Measurements from ENCODE around the gene VPS33B.

The VPS33B gene

DNA sequence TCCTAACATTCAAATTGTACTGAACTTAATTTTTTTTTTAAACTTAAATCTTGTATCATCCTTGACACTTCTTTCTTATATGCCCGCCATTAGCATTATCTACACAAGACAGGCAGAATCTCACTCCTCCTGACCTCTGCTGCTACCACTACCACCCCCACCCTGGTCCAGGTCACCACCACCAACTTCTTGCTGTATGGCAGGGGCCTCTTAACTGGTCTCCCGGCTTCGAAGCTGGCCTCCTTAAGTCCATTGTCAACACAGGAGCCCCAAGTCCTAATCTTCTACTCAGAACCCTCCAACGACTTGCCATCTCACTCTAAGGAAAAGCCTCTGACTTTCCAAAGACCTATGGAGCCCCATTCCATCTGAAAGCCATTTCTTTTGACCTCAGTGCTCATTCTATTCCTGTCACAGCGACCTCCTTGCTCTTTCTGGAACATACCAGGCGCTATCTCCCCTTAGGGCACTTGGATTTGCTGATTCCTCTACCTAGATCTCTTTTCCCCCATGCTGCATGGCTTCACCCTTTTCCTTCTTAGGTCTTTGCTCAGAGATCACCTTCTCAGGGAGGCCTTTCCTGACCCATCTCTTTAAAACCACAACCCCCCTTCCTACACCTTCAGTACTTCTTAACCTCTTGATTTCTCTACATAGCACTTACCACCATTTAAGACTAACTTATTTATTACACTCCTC is 30.7 kb downstream of the VPS33B start:
- H3K36me3 ChIP-seq (ENCODE audit: insufficient read depth, low read length), result no peaks in the 10 kb centered on the region
- no peak overlapping the region for H3K4me3 ChIP-seq (ENCODE audit: low read length)
- peaks cover 12% of the 10 kb centered on the region for H3K4me1 ChIP-seq (ENCODE audit: control insufficient read depth, insufficient read depth, low read length)
- H3K4me2 ChIP-seq (ENCODE audit: low read length), result peak overlapping the region; percentile 42
- H3K27me3 ChIP-seq (ENCODE audit: control insufficient read depth, insufficient read depth, low read length), result no peaks in the 10 kb centered on the region
- H3K9me3 ChIP-seq (replicated peaks; ENCODE audit: low read length), result no peaks in the 10 kb centered on the region
- no peak overlapping the region for H3K9ac ChIP-seq (ENCODE audit: low read depth, low read length)

DNA sequence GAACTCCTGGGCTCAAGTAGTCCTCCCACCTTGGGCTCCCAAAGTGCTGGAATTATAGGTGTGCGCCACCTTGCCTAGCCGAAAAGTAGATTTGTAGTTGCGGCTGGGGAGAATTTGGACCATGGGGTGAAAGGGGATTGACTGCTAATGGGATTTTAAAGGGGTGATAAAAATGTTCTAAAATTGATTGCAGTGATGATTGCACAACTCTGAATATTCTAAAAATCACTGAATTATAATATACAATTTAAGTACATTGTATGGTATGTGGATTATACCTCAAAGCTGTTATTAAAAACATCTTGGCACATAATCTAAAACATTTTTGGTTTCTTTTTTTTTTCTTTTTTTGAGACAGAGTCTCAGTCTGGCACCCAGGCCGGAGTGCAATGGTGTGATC is 31.9 kb downstream of the VPS33B start:
- Histone ChIP-seq H3K36me3 (ENCODE audit: insufficient read depth, low read length) (no peaks in the 10 kb centered on the region), H3K4me1 (ENCODE audit: control insufficient read depth, insufficient read depth, low read length) (peaks cover 12% of the 10 kb centered on the region), H3K4me2 (ENCODE audit: low read length) (no peak overlapping the region), H3K4me3 (ENCODE audit: low read length) (no peak overlapping the region), H3K27me3 (ENCODE audit: control insufficient read depth, insufficient read depth, low read length) (no peaks in the 10 kb centered on the region), H3K9ac (ENCODE audit: low read depth, low read length) (no peak overlapping the region), H3K9me3 (replicated peaks; ENCODE audit: low read length) (no peaks in the 10 kb centered on the region)

DNA sequence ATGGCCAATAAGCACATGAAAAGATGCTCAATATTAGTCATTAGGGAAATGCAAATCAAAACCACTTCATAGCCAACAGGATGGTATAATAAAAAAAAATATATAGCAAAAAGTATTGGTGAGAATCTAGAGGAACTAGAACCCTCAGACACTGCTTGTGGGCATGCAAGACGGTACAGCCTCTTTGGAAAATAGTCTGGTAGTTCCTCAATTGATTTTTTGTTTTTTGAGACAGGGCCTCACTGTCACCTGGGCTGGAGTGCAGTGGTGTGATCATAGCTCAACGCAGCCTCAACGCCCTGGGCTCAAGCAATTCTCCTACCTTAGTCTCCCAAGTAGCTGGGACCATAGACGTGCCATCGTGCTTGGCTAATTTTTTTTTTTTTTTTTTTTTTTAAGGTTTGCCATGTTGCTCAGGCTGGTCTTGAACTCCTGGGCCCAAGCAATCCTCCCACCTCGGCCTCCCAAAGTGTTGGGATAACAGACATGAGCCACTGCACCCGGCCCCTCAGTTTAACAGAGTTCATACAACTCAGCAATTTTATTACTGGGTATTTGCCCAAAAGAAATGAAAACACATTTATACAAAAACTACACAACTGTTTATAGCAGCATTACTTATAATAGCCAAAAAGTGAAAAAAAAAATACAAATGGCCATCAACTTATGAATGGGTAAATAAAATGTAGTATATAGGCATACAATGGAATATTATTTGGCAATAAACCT is 33.2 kb downstream of the VPS33B start:
- H3K4me2 ChIP-seq (ENCODE audit: low read length), result no peak overlapping the region
- peaks cover 12% of the 10 kb centered on the region for H3K4me1 ChIP-seq (ENCODE audit: control insufficient read depth, insufficient read depth, low read length)
- no peak overlapping the region for H3K9ac ChIP-seq (ENCODE audit: low read depth, low read length)
- H3K36me3 ChIP-seq (ENCODE audit: insufficient read depth, low read length), result no peaks in the 10 kb centered on the region
- H3K4me3 ChIP-seq (ENCODE audit: low read length), result no peak overlapping the region
- H3K27me3 ChIP-seq (ENCODE audit: control insufficient read depth, insufficient read depth, low read length), result no peaks in the 10 kb centered on the region
- no peaks in the 10 kb centered on the region for H3K9me3 ChIP-seq (replicated peaks; ENCODE audit: low read length)

DNA sequence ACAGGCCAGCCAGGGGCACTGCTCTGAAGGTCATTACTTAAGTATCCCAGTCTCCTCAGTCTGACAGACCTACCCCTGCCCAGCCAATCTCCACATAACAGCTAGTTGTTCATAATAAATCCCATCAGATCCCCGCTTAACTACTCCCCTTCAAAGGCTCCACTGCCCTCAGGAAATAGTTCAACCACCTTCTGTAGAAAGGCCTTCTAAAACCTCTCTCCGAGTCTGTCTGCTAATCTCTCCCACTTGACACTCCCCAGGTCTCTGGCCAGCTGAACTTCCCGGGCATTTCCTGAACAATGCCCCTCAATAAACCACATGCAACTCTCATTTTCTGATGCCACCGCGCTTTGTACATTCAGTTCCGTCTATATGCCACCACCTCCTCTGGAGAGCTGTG is 34.1 kb downstream of the VPS33B start:
- no peak overlapping the region for H3K4me3 ChIP-seq (ENCODE audit: low read length)
- no peaks in the 10 kb centered on the region for H3K36me3 ChIP-seq (ENCODE audit: insufficient read depth, low read length)
- H3K27me3 ChIP-seq (ENCODE audit: control insufficient read depth, insufficient read depth, low read length), result no peaks in the 10 kb centered on the region
- peaks cover 12% of the 10 kb centered on the region for H3K4me1 ChIP-seq (ENCODE audit: control insufficient read depth, insufficient read depth, low read length)
- peak overlapping the region; percentile 62 for H3K4me2 ChIP-seq (ENCODE audit: low read length)
- H3K9me3 ChIP-seq (replicated peaks; ENCODE audit: low read length), result no peaks in the 10 kb centered on the region
- H3K9ac ChIP-seq (ENCODE audit: low read depth, low read length), result no peak overlapping the region

DNA sequence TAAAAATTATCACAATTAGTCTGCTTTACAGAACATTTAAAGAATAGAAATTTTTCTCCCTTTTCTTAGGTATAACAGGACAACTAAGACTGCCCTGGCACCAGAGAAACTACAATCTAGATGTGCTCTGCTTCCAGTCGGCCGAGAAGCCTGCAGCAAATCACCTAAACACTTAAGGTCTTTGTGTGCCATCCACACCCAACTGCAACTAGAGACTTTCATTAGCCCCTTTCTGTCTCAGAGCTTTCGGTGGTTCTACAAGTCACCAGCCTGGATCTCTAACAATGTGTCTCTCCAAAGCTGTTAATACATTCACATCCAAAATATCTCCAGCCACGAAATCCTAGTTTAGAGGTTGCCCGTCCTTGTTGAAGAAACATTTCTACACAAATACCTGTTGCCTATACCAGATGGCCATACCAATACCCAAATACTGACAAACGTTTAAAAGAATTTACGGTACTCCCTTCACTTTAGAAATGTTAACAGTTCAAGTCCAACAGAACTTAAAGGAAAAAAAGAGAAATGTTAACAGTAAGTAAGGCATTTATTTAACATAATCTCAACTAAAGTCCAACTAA is 34.7 kb downstream of the VPS33B start:
- H3K9ac ChIP-seq (ENCODE audit: low read depth, low read length), result no peak overlapping the region
- H3K4me3 ChIP-seq (ENCODE audit: low read length), result no peak overlapping the region
- H3K36me3 ChIP-seq (ENCODE audit: insufficient read depth, low read length), result peaks cover 6% of the 10 kb centered on the region
- H3K4me2 ChIP-seq (ENCODE audit: low read length), result peak overlapping the region; percentile 62
- peaks cover 12% of the 10 kb centered on the region for H3K4me1 ChIP-seq (ENCODE audit: control insufficient read depth, insufficient read depth, low read length)
- H3K9me3 ChIP-seq (replicated peaks; ENCODE audit: low read length), result no peaks in the 10 kb centered on the region
- H3K27me3 ChIP-seq (ENCODE audit: control insufficient read depth, insufficient read depth, low read length), result no peaks in the 10 kb centered on the region

DNA sequence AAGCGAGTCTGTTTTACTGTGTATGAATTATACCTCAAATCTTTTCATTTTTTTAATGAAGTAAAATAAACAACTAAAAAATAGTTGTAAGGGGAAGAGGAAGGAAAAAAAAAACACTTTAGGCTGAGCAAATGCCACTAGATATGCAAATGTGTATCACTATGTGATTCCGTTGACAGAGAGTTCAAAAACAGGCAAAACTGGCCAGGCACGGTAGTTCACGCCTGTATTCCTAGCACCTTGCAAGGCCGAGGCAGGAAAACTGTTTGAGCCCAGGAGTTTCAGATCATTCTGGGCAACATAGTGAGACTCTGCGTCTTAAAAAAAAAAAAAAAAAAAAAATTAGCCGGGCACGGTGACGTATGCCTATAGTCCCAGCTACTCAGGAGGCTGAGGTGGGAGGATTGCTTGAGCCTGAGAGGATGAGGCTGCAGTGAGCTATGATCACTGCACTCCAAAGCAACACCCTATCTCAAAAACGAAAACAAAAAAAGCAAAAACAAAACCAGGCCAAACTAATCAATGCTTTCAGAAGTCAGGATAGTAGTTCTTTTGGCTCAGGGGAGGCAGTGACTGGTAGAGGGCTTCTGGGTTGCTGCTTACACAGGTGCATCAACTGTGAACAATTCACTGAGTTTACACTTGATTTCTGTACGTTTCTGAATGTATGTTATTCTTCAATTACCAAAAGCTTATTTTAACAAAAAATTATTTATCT is 35.4 kb downstream of the VPS33B start:
- peaks cover 12% of the 10 kb centered on the region for H3K4me1 ChIP-seq (ENCODE audit: control insufficient read depth, insufficient read depth, low read length)
- H3K27me3 ChIP-seq (ENCODE audit: control insufficient read depth, insufficient read depth, low read length), result no peaks in the 10 kb centered on the region
- no peak overlapping the region for H3K9ac ChIP-seq (ENCODE audit: low read depth, low read length)
- peak overlapping the region; percentile 62 for H3K4me2 ChIP-seq (ENCODE audit: low read length)
- no peak overlapping the region for H3K4me3 ChIP-seq (ENCODE audit: low read length)
- no peaks in the 10 kb centered on the region for H3K9me3 ChIP-seq (replicated peaks; ENCODE audit: low read length)
- H3K36me3 ChIP-seq (ENCODE audit: insufficient read depth, low read length), result peaks cover 6% of the 10 kb centered on the region

DNA sequence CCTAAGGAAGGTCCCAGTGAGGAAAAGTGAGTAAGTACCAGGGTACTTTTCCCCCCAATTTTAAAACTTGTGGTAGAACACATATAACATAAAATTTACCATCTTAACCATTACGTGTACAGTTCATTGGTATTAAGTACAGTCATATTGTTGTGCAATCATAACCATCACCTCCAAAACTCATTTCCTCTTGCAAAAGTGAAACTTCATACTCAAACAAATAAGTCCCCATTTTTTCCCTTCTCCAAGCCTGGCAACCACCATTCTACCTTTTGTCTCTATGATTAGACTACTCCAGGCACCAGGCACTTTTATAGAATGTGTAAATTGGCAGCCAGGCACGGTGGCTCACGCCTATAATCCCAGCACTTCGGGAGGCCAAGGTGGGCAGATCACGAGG is 40.3 kb downstream of the VPS33B start:
- Histone ChIP-seq H3K9ac (ENCODE audit: low read depth, low read length) (no peak overlapping the region), H3K4me3 (ENCODE audit: low read length) (no peak overlapping the region), H3K36me3 (ENCODE audit: insufficient read depth, low read length) (peaks cover 40% of the 10 kb centered on the region), H3K4me1 (ENCODE audit: control insufficient read depth, insufficient read depth, low read length) (no peaks in the 10 kb centered on the region), H3K27me3 (ENCODE audit: control insufficient read depth, insufficient read depth, low read length) (no peaks in the 10 kb centered on the region), H3K4me2 (ENCODE audit: low read length) (no peak overlapping the region), H3K9me3 (replicated peaks; ENCODE audit: low read length) (no peaks in the 10 kb centered on the region)

DNA sequence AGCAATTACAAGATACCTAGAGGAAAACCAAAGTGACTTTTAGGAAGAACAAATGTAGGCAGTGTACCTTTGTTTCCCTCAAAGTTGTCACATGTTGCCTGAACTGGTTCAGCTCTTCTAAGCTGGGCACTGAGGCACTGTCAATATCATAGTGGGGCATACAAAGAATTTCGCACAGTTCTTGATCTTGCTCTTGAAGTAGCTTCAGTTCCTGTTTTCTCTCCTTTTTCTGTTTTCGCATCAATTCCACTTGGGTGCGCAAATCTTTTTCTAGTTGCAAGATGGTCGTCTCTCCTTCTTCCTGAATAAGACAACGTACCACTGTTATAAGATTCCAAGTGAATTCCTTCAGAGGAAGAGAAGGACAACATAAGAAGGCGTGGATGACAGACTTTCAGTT is 40.7 kb downstream of the VPS33B start:
- peaks cover 44% of the 10 kb centered on the region for H3K36me3 ChIP-seq (ENCODE audit: insufficient read depth, low read length)
- H3K4me3 ChIP-seq (ENCODE audit: low read length), result no peak overlapping the region

DNA sequence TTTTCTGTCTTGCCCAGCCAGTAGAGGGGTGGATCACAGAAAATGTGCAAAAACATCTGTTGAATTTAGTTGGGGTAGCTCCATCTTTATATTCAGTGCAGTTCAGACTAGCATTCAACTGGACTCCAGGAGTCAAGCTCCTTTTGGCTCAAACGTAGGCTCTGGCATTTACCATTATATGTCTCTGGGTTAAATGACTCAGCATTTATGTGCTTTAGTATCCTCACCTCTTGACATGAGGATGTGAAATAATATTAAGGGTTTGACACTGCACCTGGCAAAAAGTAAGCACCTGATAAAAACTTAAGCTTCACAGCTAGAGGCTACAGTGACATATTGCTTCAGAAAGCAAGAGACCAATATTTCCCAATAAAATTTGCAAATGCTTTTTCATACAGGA is 42.8 kb downstream of the VPS33B start:
- Histone ChIP-seq H3K4me2 (ENCODE audit: low read length) (no peak overlapping the region), H3K36me3 (ENCODE audit: insufficient read depth, low read length) (peaks cover 59% of the 10 kb centered on the region), H3K4me3 (ENCODE audit: low read length) (no peak overlapping the region), H3K9me3 (replicated peaks; ENCODE audit: low read length) (no peaks in the 10 kb centered on the region), H3K27me3 (ENCODE audit: control insufficient read depth, insufficient read depth, low read length) (no peaks in the 10 kb centered on the region), H3K4me1 (ENCODE audit: control insufficient read depth, insufficient read depth, low read length) (no peaks in the 10 kb centered on the region), H3K9ac (ENCODE audit: low read depth, low read length) (no peak overlapping the region)

More for the DNA sequence above, 40.7 kb downstream of the VPS33B start:
- no peaks in the 10 kb centered on the region for H3K4me1 ChIP-seq (ENCODE audit: control insufficient read depth, insufficient read depth, low read length)
- H3K4me2 ChIP-seq (ENCODE audit: low read length), result no peak overlapping the region
- no peaks in the 10 kb centered on the region for H3K9me3 ChIP-seq (replicated peaks; ENCODE audit: low read length)
- H3K9ac ChIP-seq (ENCODE audit: low read depth, low read length), result no peak overlapping the region
- H3K27me3 ChIP-seq (ENCODE audit: control insufficient read depth, insufficient read depth, low read length), result no peaks in the 10 kb centered on the region

DNA sequence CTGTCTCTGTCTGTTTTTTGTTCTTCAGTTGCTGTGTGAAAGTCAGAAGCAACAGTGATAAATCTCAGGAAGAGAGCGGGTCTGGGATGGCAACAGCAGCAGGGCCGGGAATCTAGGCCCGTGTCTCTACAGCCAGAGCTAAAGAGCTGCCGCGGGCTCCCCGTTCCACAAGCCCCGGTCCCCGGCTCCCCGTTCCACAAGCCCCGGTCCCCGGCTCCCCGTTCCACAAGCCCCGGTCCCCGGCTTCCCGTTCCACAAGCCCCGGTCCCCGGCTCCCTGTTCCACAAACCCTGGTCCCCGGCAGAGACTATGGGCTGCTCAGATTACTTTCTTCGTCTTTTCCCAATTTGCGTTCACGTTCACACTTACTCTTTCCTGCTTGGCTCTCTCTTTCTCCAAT is 48.2 kb downstream of the VPS33B start:
- no peaks in the 10 kb centered on the region for H3K4me1 ChIP-seq (ENCODE audit: control insufficient read depth, insufficient read depth, low read length)
- no peak overlapping the region for H3K9ac ChIP-seq (ENCODE audit: low read depth, low read length)
- H3K4me3 ChIP-seq (ENCODE audit: low read length), result no peak overlapping the region
- no peaks in the 10 kb centered on the region for H3K27me3 ChIP-seq (ENCODE audit: control insufficient read depth, insufficient read depth, low read length)
- no peaks in the 10 kb centered on the region for H3K9me3 ChIP-seq (replicated peaks; ENCODE audit: low read length)
- no peak overlapping the region for H3K4me2 ChIP-seq (ENCODE audit: low read length)
- H3K36me3 ChIP-seq (ENCODE audit: insufficient read depth, low read length), result peaks cover 45% of the 10 kb centered on the region

DNA sequence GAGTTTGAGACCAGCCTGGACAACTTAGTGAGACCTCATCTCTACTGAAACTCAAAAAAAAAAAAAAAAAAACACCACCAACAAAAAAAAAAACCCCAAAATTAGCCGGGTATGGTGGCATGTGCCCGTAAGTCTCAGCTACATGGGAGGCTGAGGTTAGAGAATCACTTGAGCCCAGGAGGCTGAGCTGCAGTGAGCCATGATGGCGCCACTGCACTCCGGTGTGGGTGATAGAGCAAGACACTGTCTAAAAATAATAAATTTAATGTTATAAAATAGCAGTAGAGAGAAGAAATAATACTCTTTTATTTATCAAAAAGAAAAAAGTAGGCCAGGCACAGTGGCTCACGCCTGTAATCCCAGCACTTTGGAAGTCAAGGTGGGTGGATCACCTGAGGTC is 50.3 kb downstream of the VPS33B start:
- H3K9me3 ChIP-seq (replicated peaks; ENCODE audit: low read length), result no peaks in the 10 kb centered on the region
- no peak overlapping the region for H3K9ac ChIP-seq (ENCODE audit: low read depth, low read length)
- H3K36me3 ChIP-seq (ENCODE audit: insufficient read depth, low read length), result peaks cover 48% of the 10 kb centered on the region
- no peaks in the 10 kb centered on the region for H3K27me3 ChIP-seq (ENCODE audit: control insufficient read depth, insufficient read depth, low read length)
- H3K4me1 ChIP-seq (ENCODE audit: control insufficient read depth, insufficient read depth, low read length), result no peaks in the 10 kb centered on the region
- no peak overlapping the region for H3K4me3 ChIP-seq (ENCODE audit: low read length)
- H3K4me2 ChIP-seq (ENCODE audit: low read length), result no peak overlapping the region
